ENCODE results near the gene MEFV.
"Not testable (repeated sequence)": the region's sequence is repeated elsewhere in the genome, so short reads cannot be mapped to it uniquely, and the experiment has no call there.

The MEFV gene

DNA sequence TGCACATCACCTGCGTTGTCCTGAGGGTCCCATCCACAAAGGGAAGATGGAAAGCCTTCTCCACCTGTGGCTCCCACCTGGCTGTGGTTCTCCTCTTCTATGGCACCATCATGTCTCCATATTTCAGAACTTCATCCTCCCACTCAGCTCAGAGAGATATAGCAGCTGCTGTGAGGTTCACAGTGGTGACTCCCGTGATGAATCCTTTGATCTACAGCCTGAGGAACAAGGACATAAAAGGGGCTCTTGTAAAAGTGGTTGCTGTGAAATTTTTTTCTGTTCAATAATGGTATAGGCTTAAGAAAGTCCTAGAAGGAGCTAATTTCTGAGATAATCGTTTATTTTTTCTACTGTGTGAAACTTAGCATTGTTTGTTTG, 40.2 kb downstream of the MEFV start:
- Histone ChIP-seq H3K4me3 (no peak overlapping the region), H3K36me3 (ENCODE audit: insufficient read depth, low read length) (no peaks in the 10 kb centered on the region), H3K9ac (ENCODE audit: insufficient read length) (no peak overlapping the region), H3K27ac (no peak overlapping the region), H3K9me3 (ENCODE audit: low read depth, low read length) (no peaks in the 10 kb centered on the region)
- no peak for DNase-seq (ENCODE audit: low read depth, low spot score)
- TF ChIP-seq EZH2 (IDR thresholded peaks at IDR 0.05) (no peak), POLR2AphosphoS5 (IDR thresholded peaks at IDR 0.05; ENCODE audit: borderline replicate concordance, low read depth, low read length) (no peak), FOXP2 (optimal IDR thresholded peaks at IDR 0.05; ENCODE audit: control extremely low read depth, extremely low read length, insufficient read depth) (no peak)

DNA sequence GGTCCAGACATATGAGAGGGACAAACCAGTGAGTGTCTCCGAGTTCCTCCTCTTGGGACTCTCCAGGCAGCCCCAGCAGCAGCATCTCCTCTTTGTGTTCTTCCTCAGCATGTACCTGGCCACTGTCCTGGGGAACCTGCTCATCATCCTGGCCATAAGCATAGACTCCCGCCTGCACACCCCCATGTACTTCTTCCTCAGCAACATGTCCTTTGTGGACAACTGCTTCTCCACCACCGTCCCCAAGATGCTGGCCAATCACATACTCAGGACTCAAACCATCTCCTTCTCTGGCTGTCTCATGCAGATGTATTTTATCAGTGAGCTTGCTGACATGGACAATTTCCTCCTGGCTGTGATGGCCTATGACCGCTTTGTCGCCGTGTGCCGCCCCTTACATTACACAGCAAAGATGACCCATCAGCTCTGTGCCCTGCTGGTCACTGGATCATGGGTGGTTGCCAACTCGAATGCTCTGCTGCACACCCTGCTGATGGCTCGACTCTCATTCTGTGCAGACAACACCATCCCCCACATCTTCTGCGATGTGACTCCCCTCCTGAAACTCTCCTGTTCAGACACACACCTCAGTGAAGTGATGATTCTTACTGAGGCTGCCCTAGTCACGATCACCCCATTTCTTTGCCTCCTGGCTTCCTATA, 40.7 kb downstream of the MEFV start:
- Histone ChIP-seq H3K27ac (no peak overlapping the region), H3K4me3 (no peak overlapping the region), H3K36me3 (ENCODE audit: insufficient read depth, low read length) (no peaks in the 10 kb centered on the region), H3K9ac (ENCODE audit: insufficient read length) (no peak overlapping the region), H3K9me3 (ENCODE audit: low read depth, low read length) (no peaks in the 10 kb centered on the region)
- TF ChIP-seq EZH2 (IDR thresholded peaks at IDR 0.05) (no peak), FOXP2 (optimal IDR thresholded peaks at IDR 0.05; ENCODE audit: control extremely low read depth, extremely low read length, insufficient read depth) (no peak), POLR2AphosphoS5 (IDR thresholded peaks at IDR 0.05; ENCODE audit: borderline replicate concordance, low read depth, low read length) (no peak)
- no peak for DNase-seq (ENCODE audit: low read depth, low spot score)

DNA sequence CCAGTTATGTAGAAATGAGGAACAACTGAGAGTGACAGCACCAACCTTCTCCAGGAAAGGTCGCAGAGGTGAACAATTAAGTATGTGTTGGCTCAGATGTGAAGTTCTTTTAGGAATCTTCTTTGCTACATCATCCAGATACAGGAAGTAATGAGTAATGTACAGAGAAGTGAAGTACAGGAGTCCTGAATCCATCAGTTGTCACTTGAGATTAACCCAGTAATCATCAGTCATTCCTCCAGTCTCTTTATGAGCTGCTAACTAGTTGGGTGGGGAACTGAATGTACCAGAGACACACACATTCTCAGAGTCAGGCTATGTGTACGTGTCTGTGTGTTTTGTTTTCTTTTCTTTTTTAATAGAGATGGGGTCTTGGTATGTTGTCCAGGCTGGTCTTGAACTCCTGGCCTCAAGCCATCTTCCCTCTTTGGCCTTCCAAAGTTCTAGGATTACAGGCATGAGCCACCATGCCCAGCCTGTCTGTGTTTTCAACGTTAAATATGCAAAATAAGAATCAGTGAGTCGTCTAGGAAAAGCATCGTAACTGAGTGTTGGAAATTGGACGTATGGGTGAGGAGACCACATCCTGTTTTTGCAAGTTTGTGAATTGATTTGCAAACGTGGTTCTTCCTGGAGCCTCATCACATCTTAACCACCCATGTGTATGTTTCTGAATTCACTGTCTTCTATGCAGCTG, 41.4 kb downstream of the MEFV start:
- Histone ChIP-seq H3K4me3 (no peak overlapping the region), H3K27ac (no peak overlapping the region), H3K9me3 (ENCODE audit: low read depth, low read length) (no peaks in the 10 kb centered on the region), H3K36me3 (ENCODE audit: insufficient read depth, low read length) (no peaks in the 10 kb centered on the region), H3K9ac (ENCODE audit: insufficient read length) (no peak overlapping the region)
- DNase-seq (ENCODE audit: low read depth, low spot score), result no peak
- no peak for TF ChIP-seq POLR2AphosphoS5 (IDR thresholded peaks at IDR 0.05; ENCODE audit: borderline replicate concordance, low read depth, low read length)
- TF ChIP-seq EZH2 (IDR thresholded peaks at IDR 0.05), result no peak
- TF ChIP-seq FOXP2 (optimal IDR thresholded peaks at IDR 0.05; ENCODE audit: control extremely low read depth, extremely low read length, insufficient read depth), result no peak

DNA sequence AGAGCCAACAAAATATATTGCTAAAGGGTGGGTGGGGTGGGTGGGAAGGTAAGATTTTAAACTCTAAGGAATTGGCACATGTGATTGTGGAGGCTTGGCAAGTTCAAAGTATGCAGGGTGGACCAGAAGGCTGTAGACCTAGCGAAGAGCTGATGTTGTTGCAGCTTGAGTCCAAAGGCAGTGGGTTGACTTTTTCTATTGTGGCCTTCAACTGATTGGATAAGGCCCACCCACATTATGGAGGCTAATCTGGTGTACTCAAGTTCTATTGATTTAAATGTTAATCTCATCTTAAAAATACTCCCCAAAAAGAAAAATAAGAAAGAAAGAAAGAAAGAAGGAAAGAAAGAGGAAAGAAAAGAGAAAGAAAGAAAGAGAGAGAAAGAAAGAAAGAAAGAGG, 43.9 kb downstream of the MEFV start:
- no peak overlapping the region for H3K4me3 ChIP-seq
- no peak for TF ChIP-seq FOXP2 (optimal IDR thresholded peaks at IDR 0.05; ENCODE audit: control extremely low read depth, extremely low read length, insufficient read depth)
- no peak for TF ChIP-seq POLR2AphosphoS5 (IDR thresholded peaks at IDR 0.05; ENCODE audit: borderline replicate concordance, low read depth, low read length)
- no peak for TF ChIP-seq EZH2 (IDR thresholded peaks at IDR 0.05)

DNA sequence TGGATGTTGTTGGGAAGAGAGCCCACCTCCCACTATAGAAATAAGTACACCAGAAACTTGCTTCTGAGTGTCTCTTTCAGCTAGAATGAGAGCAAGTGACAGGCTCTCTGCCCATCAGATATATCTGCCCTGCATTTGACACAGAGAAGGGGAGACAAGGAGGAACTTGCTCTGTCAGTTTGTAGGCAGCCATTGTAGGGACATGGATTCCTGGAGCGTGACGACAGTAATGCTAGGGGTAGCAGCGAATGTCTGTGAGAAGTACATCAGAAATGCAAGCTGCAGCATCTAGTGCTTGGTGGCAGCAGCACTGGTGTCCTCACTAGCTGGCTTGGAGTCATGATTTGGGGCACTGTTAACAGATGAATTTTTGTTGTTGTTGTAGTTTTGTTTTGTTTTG, 44.4 kb downstream of the MEFV start:
- DNase-seq (ENCODE audit: low read depth, low spot score), result no peak
- Histone ChIP-seq H3K4me3 (no peak overlapping the region), H3K9me3 (ENCODE audit: low read depth, low read length) (no peaks in the 10 kb centered on the region), H3K36me3 (ENCODE audit: insufficient read depth, low read length) (no peaks in the 10 kb centered on the region), H3K9ac (ENCODE audit: insufficient read length) (no peak overlapping the region), H3K27ac (no peak overlapping the region)
- TF ChIP-seq POLR2AphosphoS5 (IDR thresholded peaks at IDR 0.05; ENCODE audit: borderline replicate concordance, low read depth, low read length) (no peak), FOXP2 (optimal IDR thresholded peaks at IDR 0.05; ENCODE audit: control extremely low read depth, extremely low read length, insufficient read depth) (no peak), EZH2 (IDR thresholded peaks at IDR 0.05) (no peak)

More for the DNA sequence above, 43.9 kb downstream of the MEFV start:
- Histone ChIP-seq H3K27ac (no peak overlapping the region), H3K9ac (ENCODE audit: insufficient read length) (no peak overlapping the region), H3K9me3 (ENCODE audit: low read depth, low read length) (no peaks in the 10 kb centered on the region), H3K36me3 (ENCODE audit: insufficient read depth, low read length) (no peaks in the 10 kb centered on the region)
- DNase-seq (ENCODE audit: low read depth, low spot score), result no peak

DNA sequence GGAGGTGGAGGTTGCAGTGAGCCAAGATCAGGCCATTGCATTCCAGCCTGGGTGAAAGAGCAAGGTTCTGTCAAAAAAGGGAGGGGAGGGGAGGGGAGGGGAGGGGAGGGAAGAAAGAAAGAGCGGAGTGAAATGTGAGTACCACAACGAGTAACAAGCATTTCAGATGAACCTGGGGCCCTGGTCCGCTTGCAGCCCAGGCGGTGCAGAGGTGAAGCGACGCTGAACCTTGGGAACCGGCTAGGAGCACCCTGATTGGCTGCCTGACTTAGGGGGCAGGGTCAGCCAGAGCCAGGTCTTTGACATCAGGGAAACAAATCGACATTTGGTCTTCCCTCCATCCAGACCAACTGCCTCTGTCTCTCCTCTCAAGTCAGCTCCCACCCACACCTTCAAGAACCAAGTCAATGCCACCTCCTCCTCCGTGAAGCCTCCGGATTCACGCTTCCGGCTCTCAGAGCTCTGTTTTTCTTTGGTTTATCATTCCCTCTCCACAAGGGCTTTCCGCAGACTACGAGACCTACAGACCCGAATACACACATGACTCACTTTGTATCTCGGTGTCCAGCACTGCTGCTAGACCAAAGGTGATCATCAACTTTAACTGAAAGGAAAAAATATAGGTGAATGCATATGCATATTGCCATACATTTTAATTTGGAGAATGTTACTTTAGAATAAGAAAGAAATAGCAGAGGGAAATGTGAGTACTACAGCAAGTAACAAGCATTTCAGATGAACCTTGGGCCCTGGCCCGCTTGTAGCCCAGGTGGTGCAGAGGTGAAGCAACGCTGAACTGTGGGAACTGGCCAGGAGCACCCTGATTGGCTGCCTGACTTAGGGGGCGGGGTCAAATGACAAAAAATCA, 49.1 kb downstream of the MEFV start:
- H3K36me3 ChIP-seq (ENCODE audit: insufficient read depth, low read length), result no peaks in the 10 kb centered on the region
- no peaks in the 10 kb centered on the region for H3K9me3 ChIP-seq (ENCODE audit: low read depth, low read length)

DNA sequence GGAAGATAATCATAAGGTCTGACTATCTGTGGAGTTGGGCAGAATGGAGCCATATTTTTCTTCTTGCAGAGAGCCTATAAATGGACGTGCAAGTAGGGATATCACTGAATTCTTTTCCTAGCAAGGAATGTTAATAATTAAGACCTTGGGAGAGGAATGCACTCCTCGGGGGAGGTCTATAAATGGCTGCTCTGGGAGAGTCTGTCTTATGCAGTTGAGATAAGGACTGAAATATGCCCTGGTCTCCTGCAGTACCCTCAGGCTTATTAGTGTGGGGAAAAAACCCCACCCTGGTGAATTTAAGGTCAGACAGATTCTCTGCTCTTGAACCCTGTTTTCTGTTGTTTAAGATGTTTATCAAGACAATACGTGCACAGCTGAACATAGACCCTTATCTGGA, 50.5 kb downstream of the MEFV start:
- not testable (repeated sequence) for H3K36me3 ChIP-seq (ENCODE audit: insufficient read depth, low read length); H3K9ac ChIP-seq (ENCODE audit: insufficient read length); H3K4me3 ChIP-seq; H3K27ac ChIP-seq; DNase-seq (ENCODE audit: low read depth, low spot score); H3K9me3 ChIP-seq (ENCODE audit: low read depth, low read length)

More for the DNA sequence above, 49.1 kb downstream of the MEFV start:
- no peak for TF ChIP-seq POLR2AphosphoS5 (IDR thresholded peaks at IDR 0.05; ENCODE audit: borderline replicate concordance, low read depth, low read length)
- TF ChIP-seq FOXP2 (optimal IDR thresholded peaks at IDR 0.05; ENCODE audit: control extremely low read depth, extremely low read length, insufficient read depth), result no peak
- no peak for TF ChIP-seq EZH2 (IDR thresholded peaks at IDR 0.05)
- H3K4me3 ChIP-seq, result no peak overlapping the region
- no peak overlapping the region for H3K9ac ChIP-seq (ENCODE audit: insufficient read length)
- no peak for DNase-seq (ENCODE audit: low read depth, low spot score)
- no peak overlapping the region for H3K27ac ChIP-seq

DNA sequence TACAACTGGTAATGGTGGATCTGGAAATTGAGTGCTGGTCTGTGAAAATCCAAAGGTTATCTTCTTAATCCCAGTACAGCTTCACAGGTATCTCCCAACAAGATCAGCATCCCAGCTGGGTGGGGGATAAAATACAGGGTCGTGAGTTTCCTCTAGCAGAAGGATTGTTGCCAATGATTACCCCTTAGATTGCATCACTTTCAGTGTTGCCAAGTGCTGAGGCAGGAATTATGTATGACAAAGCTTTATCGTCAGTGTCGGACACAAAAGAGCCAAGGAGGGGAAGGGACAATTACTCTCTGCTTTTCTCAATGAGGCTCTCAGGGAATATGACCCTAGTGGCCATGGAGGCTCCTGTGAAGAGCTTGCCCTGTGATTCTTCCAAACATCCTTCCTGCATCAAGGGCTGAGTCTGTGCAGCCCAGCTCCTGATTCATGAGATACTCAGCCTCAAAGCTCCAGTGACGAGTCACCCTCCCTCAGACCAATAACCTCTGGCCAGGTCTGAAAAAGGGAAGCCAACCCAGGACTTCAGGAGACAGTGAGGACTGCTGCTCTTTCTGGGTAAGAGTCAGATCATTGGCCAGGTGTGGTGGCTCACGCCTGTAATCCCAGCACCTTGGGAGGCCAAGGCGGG, 53.4 kb downstream of the MEFV start:
- TF ChIP-seq POLR2AphosphoS5 (IDR thresholded peaks at IDR 0.05; ENCODE audit: borderline replicate concordance, low read depth, low read length) (no peak), EZH2 (IDR thresholded peaks at IDR 0.05) (no peak), FOXP2 (optimal IDR thresholded peaks at IDR 0.05; ENCODE audit: control extremely low read depth, extremely low read length, insufficient read depth) (no peak)
- H3K4me3 ChIP-seq, result no peak overlapping the region
- no peak for DNase-seq (ENCODE audit: low read depth, low spot score)
- H3K27ac ChIP-seq, result no peak overlapping the region
- no peaks in the 10 kb centered on the region for H3K9me3 ChIP-seq (ENCODE audit: low read depth, low read length)
- no peaks in the 10 kb centered on the region for H3K36me3 ChIP-seq (ENCODE audit: insufficient read depth, low read length)
- no peak overlapping the region for H3K9ac ChIP-seq (ENCODE audit: insufficient read length)

All from SK-N-MC (cell line).